Measurements from ENCODE around the gene SHPK.
"Not testable (repeated sequence)": the region's sequence is repeated elsewhere in the genome, so short reads cannot be mapped to it uniquely, and the experiment has no call there.

SHPK gene

DNA sequence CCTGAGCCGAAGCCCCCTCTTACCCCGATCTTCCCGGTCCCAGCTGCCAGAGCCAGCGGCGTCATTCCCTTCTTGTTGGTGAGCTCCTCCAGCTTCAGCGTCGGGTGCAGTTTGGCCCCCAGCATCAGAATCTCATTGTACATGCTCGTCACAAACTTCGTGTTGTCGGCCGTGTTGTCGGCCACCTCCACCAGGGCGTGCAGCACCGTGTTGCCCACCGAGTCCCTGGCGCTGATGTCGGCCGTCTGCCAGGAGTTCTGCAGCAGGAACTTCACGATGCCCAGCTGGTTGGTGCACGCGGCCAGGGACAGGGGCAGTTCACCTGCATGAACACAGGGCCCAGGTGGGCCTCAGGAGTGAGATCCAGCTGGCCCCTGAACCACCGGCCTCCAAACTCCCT is 46.3 kb downstream of the SHPK start:
- no peak for DNase-seq (ENCODE audit: low read depth)

GRCh38 chr17:3585826-3586225 is 50.2 kb downstream of the SHPK start:
- no peak for DNase-seq (ENCODE audit: low read depth)

DNA sequence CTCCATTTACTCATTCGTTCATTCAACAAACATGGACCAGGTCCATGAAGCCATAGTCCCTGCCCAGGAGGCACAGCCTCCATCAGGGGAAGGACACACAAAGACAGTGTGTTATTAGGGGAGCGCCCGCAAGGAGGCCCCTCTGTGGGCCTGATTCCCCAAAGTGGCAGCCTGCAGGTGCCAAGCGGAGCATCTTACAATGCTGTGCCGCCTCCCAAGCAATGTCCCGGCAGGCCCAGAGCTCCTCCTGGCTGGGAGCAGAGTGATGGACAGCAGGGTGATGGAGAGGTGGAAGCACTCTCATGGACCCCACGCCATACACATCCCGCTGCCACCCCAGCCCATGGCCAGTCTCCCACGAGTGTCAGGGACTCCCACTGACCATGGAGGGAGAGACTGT is 52.6 kb downstream of the SHPK start:
- DNase-seq (ENCODE audit: low read depth): no peak

DNA sequence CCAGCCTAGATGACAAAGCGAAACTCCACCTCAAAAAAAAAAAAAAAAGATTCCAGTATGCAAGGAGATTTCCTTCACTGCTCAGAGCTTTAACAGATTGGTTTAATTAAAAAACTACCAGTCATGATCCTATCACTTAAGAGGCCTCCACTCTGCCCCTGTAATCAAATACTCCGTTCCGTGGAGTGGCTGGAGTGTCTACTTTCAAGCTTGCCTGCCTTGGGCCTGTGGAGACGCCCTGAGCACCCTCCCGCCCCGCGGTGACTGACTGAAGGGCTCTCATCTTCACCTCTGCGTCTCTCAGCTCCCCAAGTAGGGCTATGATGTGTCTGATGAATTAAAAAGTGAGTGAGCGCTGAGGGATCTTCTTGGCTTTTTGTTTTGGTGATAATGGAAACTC is 53.1 kb downstream of the SHPK start:
- no peak for DNase-seq (ENCODE audit: low read depth)

DNA sequence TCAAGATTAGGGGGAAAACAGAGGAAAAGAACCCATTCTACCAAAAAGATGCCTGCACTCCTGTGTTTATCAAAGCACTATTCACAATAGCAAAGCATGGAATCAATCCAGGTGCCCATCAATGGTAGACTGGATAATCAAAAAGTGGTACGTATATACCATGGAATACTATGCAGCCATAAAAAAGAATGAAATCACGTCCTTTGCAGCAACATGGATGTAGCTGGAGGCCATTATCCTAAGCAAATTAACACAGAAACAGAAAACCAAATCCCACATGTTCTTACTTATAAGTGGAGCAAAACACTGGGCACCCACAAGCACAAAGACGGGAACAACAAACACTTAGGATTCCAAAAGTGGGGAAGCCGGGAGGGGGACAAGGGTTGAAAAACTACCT is 57.4 kb downstream of the SHPK start:
- not testable (repeated sequence) for DNase-seq (ENCODE audit: low read depth)

DNA sequence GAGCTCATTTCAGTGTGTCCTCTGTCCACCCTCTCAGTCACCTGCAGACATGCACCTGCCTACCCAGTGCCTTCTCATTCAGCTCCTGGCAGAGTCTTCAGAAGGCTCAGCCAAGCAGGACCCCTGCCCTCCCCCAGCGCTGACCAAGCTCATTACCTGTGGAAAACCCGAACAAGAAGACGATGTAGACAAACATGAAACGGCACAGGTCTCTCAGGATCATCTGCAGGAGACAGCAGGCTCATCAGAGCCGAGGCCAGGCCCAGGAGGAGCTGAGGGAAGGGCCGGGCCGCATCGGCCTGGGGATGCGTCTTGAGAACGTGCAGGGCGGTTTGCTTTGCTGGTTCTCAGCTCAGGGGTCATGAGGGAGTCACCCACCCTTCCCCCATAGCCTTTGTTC is 59.1 kb downstream of the SHPK start:
- no peak for DNase-seq (ENCODE audit: low read depth)

DNA sequence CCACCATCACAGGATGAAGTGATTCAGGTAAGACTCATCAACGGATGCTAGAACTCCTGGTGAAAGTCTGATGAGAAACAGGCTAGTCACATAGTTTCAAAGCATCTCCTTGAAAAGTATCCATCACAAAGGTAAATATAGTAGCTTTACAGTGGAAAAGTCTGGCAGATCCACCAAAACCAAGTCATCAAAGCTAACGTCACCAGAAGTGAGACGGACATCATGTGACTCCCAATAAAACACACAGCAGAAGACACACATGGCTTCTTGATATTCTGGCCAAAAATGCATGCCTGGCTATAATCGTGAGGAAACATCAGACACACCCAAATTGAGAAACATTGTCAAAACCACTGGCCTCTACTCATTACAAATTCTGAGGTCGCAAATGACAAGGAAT is 60.5 kb downstream of the SHPK start:
- DNase-seq (ENCODE audit: low read depth): no peak

GRCh38 chr17:3574231-3574630 is 61.8 kb downstream of the SHPK start:
- DNase-seq (ENCODE audit: low read depth): no peak

DNA sequence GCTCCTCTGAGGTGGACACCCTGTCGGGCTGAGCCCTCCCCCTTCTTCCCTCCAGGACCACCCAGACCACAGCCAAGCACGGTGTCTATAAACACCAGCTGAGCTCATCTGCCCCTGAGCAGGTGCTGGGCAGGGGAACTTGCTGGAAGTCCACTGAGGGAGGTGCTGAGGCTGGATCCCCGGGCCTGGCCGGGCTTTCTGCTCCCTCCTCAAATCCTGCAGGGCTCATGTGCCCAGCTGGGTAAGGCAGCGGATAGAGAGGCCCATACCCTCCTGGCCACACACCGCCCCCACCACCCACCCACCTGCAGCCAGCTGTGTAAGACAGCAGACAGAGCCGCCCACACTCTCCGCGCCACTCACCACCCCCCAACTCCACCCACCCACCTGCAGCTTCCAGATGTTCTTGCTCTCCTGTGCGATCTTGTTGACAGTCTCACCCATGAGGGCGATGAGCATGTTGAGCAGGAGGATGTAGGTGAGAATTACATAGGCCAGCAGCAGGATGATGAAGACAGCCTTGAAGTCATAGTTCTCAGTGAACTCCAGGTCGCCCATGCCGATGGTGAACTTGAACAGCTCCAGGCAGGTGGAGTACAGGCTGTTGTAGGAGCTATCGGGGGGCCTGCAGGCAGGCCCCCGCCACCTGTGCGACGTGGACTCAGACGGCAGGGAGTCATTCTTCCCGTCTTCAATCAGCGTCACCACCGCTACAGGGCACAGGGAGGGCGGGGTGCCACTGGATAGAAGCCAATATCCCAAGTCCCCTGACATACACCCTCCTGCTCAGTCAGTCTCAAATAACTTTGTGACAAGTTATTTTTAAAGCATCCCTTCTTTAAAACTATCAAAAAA is 62.6 kb downstream of the SHPK start:
- DNase-seq (ENCODE audit: low read depth): no peak

DNA sequence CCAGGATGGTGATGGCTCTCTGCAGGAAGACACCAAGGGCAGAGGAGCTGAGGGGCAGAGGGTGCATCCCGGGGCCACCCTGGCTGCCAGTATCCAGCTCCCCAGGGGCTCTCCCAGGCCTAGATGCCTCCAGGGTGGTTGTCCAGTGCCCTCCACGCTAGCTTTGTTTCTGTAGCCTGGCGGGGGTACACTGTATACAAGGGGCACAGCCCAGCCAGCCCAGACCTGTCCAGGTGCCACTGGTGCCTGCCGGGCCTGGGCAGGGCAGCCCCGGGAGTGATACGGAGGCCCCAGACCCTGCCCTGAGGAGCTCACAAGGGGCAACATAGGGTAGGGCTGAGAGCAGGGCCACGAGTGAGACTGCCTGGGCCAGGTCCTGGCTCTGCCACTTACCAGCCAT is 63.8 kb downstream of the SHPK start:
- no peak for DNase-seq (ENCODE audit: low read depth)

- no peak for DNase-seq (ENCODE audit: low read depth)
These were observed 64.8 kb downstream of the SHPK start for GRCh38 chr17:3571043-3571900.

DNA sequence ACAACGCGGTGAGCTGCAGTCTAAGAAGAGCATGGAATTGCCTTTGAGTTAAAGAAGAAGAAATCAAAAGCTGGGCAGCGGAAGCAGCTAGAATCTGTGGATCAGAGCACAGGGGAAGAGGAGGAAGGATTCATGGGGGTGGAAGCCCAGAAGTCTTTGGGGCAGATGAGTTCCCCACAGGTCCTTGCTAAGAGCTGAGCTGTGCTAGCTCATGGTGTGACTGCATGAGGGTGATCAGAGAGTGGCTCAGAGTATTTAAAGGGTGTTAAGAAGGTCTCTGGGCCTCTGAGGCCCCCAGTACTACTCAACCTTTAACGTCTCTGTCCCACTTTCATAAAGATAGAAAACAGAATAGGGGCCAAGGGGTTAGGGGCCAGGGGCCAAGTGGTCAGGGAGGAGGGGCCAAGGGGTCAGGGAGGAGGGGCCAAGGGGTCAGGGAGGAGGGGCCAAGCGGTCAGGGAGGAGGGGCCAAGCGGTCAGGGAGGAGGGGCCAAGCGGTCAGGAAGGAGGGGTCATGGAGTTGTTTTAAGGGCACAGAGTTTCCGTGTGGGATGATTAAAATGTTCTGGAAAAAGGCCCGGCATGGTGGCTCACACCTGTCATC is 66.4 kb downstream of the SHPK start:
- DNase-seq (ENCODE audit: low read depth): no peak

DNA sequence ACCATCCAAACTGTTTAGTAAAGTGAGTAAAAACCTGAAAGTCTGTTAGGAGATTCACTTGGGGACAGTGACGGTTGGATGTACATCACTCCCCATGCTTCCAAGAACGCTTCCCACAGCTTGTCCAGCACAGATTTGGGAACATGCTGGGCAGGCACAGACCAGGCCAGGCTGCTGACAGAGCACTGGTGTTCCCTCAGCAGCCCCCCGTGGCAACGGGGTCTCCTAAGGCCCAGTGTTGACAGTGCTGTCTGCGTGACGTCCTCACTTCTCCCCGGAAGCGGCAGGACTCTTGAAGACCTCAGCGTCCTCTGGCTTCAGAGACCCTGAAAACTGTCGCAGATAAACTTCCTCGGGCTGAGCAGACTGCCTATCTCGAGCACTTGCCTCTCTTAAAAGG is 69.5 kb downstream of the SHPK start:
- DNase-seq (ENCODE audit: low read depth): no peak

DNA sequence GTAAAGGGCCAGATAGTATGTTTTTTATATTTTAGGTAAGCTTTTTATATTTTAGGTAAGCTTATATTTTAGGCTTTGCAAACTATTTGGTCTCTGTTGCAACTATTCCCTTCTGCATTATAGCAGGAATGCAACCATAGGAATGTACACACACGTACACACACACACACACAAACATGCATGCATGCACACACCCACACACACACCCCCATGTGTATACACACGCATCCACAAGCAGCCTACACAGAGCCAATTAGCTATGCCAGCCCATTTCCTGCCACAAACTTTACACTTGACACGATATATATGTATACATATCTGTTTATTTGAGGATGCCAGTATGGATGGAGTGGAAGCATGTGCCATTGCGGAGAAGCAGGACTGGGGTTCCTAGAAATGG is 70.9 kb downstream of the SHPK start:
- no peak for DNase-seq (ENCODE audit: low read depth)

- not testable (repeated sequence) for DNase-seq (ENCODE audit: low read depth)
These were observed 71.8 kb downstream of the SHPK start for GRCh38 chr17:3564241-3564640.

DNA sequence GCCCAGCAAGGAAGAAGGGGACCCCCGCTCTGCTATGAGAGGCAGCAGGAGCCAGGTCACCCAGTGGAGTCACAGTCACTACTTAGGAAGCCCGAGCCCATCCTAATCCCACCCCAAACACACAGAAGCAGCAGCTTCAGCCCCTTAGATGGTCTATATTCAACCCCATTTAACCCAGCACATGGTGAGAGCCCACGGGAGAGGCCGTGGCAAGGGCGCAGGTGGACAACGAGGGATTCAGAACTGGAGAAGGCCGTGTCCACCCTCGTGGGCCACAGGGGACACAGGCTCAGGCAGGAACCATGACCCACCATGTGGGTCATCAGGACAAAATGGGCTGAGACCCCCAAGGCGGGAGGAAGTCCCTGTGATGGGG is 76.8 kb downstream of the SHPK start:
- DNase-seq (ENCODE audit: low read depth): no peak

- no peak for DNase-seq (ENCODE audit: low read depth)
These were observed 77.3 kb downstream of the SHPK start for GRCh38 chr17:3558603-3559269.
